KBM-7 (cell line): Measurements from ENCODE around the gene POLR2F.
"Not testable (repeated sequence)": the region's sequence is repeated elsewhere in the genome, so short reads cannot be mapped to it uniquely, and the experiment has no call there.

ENCODE experiments used
- DNase-seq: peaks from one replicate; pipeline ENCODE4 v3.0.0-alpha.2; 2015
- in situ Hi-C: fragments of 300-500 bp; cut with MboI; formaldehyde crosslinking; loops from 2 replicates; pipeline ENCODE4 v1.14.3; 2020; ENCODE audit warnings: low sequenced_read_pairs, low pct_unique_long_range_greater_than_20kb, mixed read lengths

The POLR2F gene

GRCh38 chr22:37947142-37947795 lies 6.2 kb upstream of the POLR2F start:
- DNase-seq, in situ Hi-C loops: not testable (repeated sequence)

GRCh38 chr22:37951305-37951704 lies 2.2 kb upstream of the POLR2F start:
- DNase-seq, result peak; percentile 9
- in situ Hi-C loops, result no loop called here

GRCh38 chr22:37952629-37953028 lies 870 bp upstream of the POLR2F start:
- DNase-seq, in situ Hi-C loops: not testable (repeated sequence)

- in situ Hi-C loops, result no loop called here
- DNase-seq, result no peak
These were observed 450 bp upstream of the POLR2F start for GRCh38 chr22:37953062-37953436.

- in situ Hi-C loops, result no loop called here
- DNase-seq, result no peak
These were observed 1.2 kb downstream of the POLR2F start for GRCh38 chr22:37954686-37955085.

GRCh38 chr22:37955825-37956397 lies 2.4 kb downstream of the POLR2F start:
- in situ Hi-C loops, DNase-seq: not testable (repeated sequence)

GRCh38 chr22:37957232-37957631 lies 3.7 kb downstream of the POLR2F start:
- in situ Hi-C loops, result no loop called here
- no peak for DNase-seq

- DNase-seq, result no peak
- in situ Hi-C loops, result no loop called here
These were observed 5.8 kb downstream of the POLR2F start for GRCh38 chr22:37959231-37959825.

- in situ Hi-C loops, result no loop called here
- DNase-seq, result no peak
These were observed 7.6 kb downstream of the POLR2F start for GRCh38 chr22:37961062-37961461.

GRCh38 chr22:37965940-37966664 lies 12.6 kb downstream of the POLR2F start:
- no peak for DNase-seq
- in situ Hi-C loops, result no loop called here

GRCh38 chr22:37967147-37967546 lies 13.6 kb downstream of the POLR2F start:
- no peak for DNase-seq
- in situ Hi-C loops, result no loop called here

- no peak for DNase-seq
- in situ Hi-C loops, result no loop called here
These were observed 14.3 kb downstream of the POLR2F start for GRCh38 chr22:37967637-37968451.

GRCh38 chr22:37968452-37969251 lies 15.2 kb downstream of the POLR2F start:
- in situ Hi-C loops, result no loop called here
- no peak for DNase-seq

GRCh38 chr22:37970864-37971263 lies 17.4 kb downstream of the POLR2F start:
- in situ Hi-C loops, result no loop called here
- no peak for DNase-seq

GRCh38 chr22:37971475-37972434 lies 18.3 kb downstream of the POLR2F start:
- in situ Hi-C loops, result no loop called here
- DNase-seq, result no peak

GRCh38 chr22:37972527-37972926 lies 19.0 kb downstream of the POLR2F start:
- in situ Hi-C loops, result no loop called here
- no peak for DNase-seq

- no peak for DNase-seq
- in situ Hi-C loops, result no loop called here
These were observed 20.0 kb downstream of the POLR2F start for GRCh38 chr22:37973271-37974170.
